DOHH2 (cell line): Measurements from ENCODE around the gene DRGX.

ENCODE experiments used
- H3F3A ChIP-seq: fragments of 200-600 bp; sonication (generic), shearing (Covaris generic); 2 replicates; pipeline ENCODE4 v1.6.0; 2016; ENCODE audit warnings: antibody characterized with exemption, mild to moderate bottlenecking; ENCODE audit not compliant: control insufficient read depth, insufficient read depth
- H3K27ac ChIP-seq: fragments of 200-600 bp; sonication (generic); 2 replicates; pipeline ENCODE4 v1.5.1; 2014; ENCODE audit warnings: low read depth, mild to moderate bottlenecking, low read length, moderate library complexity
- H3K27me3 ChIP-seq: fragments of 200-600 bp; sonication (generic); 2 replicates; pipeline ENCODE4 v1.6.1; 2014; ENCODE audit warnings: mild to moderate bottlenecking, low read length, mixed read lengths; ENCODE audit not compliant: control insufficient read depth
- H3K36me3 ChIP-seq: fragments of 200-600 bp; sonication (generic); 2 replicates; pipeline ENCODE4 v1.6.1; 2014; ENCODE audit warnings: mild to moderate bottlenecking, low read length, moderate library complexity, mixed read lengths; ENCODE audit not compliant: control insufficient read depth
- H3K4me1 ChIP-seq: fragments of 200-600 bp; sonication (generic); 2 replicates; pipeline ENCODE4 v1.6.1; 2014; ENCODE audit warnings: mild to moderate bottlenecking, low read length, mixed read lengths; ENCODE audit not compliant: control insufficient read depth
- H3K4me2 ChIP-seq: fragments of 200-600 bp; sonication (generic); 2 replicates; pipeline ENCODE4 v1.6.0; 2014; ENCODE audit warnings: mild to moderate bottlenecking, low read length, moderate library complexity
- H3K4me3 ChIP-seq: fragments of 200-600 bp; sonication (generic); 2 replicates; pipeline ENCODE4 v1.5.1; 2014; ENCODE audit warnings: mild to moderate bottlenecking, low read length, mixed read lengths
- H3K79me2 ChIP-seq: fragments of 200-600 bp; sonication (generic); 2 replicates; pipeline ENCODE4 v1.6.1; 2014; ENCODE audit warnings: mild to moderate bottlenecking, low read length, mixed read lengths; ENCODE audit not compliant: control insufficient read depth
- H3K9me2 ChIP-seq: fragments of 200-600 bp; sonication (generic); replicated peaks from 2 replicates; pipeline ENCODE4 v1.6.1; 2014; ENCODE audit warnings: mild to moderate bottlenecking, low read length, mixed read lengths; ENCODE audit not compliant: control insufficient read depth
- H3K9me3 ChIP-seq: fragments of 200-600 bp; sonication (generic); 2 replicates; pipeline ENCODE4 v1.6.1; 2014; ENCODE audit warnings: antibody characterized with exemption, low read length, mixed read lengths; ENCODE audit not compliant: control insufficient read depth, insufficient read depth
- H4K20me1 ChIP-seq: fragments of 200-600 bp; sonication (generic); 2 replicates; pipeline ENCODE4 v1.6.0; 2014; ENCODE audit warnings: low read depth, mild to moderate bottlenecking, antibody characterized with exemption, low read length, moderate library complexity; ENCODE audit not compliant: control insufficient read depth, insufficient read depth
- CTCF ChIP-seq: fragments of 200-600 bp; sonication (generic); IDR thresholded peaks from one replicate; pipeline ENCODE4 v1.5.1; 2014; ENCODE audit warnings: antibody characterized with exemption, mild to moderate bottlenecking, low read depth, low read length; ENCODE audit not compliant: poor library complexity, severe bottlenecking
- EZH2phosphoT487 ChIP-seq: fragments of 200-600 bp; sonication (generic); IDR thresholded peaks from 2 replicates; pipeline ENCODE4 v1.6.1; 2017; ENCODE audit warnings: borderline replicate concordance, mild to moderate bottlenecking, antibody characterized with exemption, low read length, moderate library complexity, mixed read lengths

The DRGX gene

GRCh38 chr10:49395741-49396665, at the start of gene DRGX:
Gene DRGX (minus strand): TSS chr10:49396089. CDS start chr10:49395440, 649 bp downstream.
- Histone ChIP-seq H3K79me2 (no peaks in the 10 kb centered on the region), H3F3A (no peaks in the 10 kb centered on the region), H3K4me1 (no peaks in the 10 kb centered on the region), H3K9me2 (no peaks in the 10 kb centered on the region), H3K36me3 (no peaks in the 10 kb centered on the region), H3K4me3 (no peak within 1 kb of the TSS), H3K27me3 (peaks cover 56% of the 10 kb centered on the region), H3K27ac (no peak within 1 kb of the TSS), H3K9me3 (no peaks in the 10 kb centered on the region), H3K4me2 (no peak within 1 kb of the TSS), H4K20me1 (no peaks in the 10 kb centered on the region)
- TF ChIP-seq EZH2phosphoT487 = no peak

- Histone ChIP-seq H3K4me2 (no peak overlapping the region), H3K9me3 (no peaks in the 10 kb centered on the region), H4K20me1 (no peaks in the 10 kb centered on the region), H3K4me1 (peaks cover 4% of the 10 kb centered on the region; the same call in 1 of the 2 replicates), H3K4me3 (no peak overlapping the region), H3K27ac (no peak overlapping the region), H3K9me2 (no peaks in the 10 kb centered on the region), H3F3A (no peaks in the 10 kb centered on the region), H3K79me2 (no peaks in the 10 kb centered on the region), H3K36me3 (no peaks in the 10 kb centered on the region), H3K27me3 (no peaks in the 10 kb centered on the region)
- no peak for TF ChIP-seq EZH2phosphoT487
- no peak for TF ChIP-seq CTCF
Measured at GRCh38 chr10:49444349-49444748, 48.5 kb upstream of the DRGX start.

- Histone ChIP-seq H3K4me1 (peaks cover 4% of the 10 kb centered on the region; the same call in 1 of the 2 replicates), H3K36me3 (no peaks in the 10 kb centered on the region), H4K20me1 (no peaks in the 10 kb centered on the region), H3K27ac (no peak overlapping the region), H3K9me2 (no peaks in the 10 kb centered on the region), H3K27me3 (no peaks in the 10 kb centered on the region), H3K9me3 (no peaks in the 10 kb centered on the region), H3K79me2 (no peaks in the 10 kb centered on the region), H3K4me3 (no peak overlapping the region), H3K4me2 (no peak overlapping the region), H3F3A (no peaks in the 10 kb centered on the region)
- no peak for TF ChIP-seq CTCF
- no peak for TF ChIP-seq EZH2phosphoT487
Measured at GRCh38 chr10:49442863-49443262, 47.0 kb upstream of the DRGX start.
